ENCODE data around the gene SCN1B. TPM values are rescaled to one million over a fixed set of nuclear protein-coding genes. Genes with fewer than 3 reads are reported as not detected.

The SCN1B gene
- total and polyA plus RNA-seq, 2 of the 13 experiments (the other 11 are each of a cell fraction or from before 2014, with no cell fraction given) = 2.7 to 20.1 TPM

GRCh38 chr19:35075202-35076025 lies 45.1 kb downstream of the SCN1B start:
- Histone ChIP-seq H3K4me3 (replicated peaks in 1 of 3; ENCODE audit: insufficient read depth in 1 of 3, low read depth in 2 of 3, low read length in 3 of 3) (no peak overlapping the region), H4K20me1 (ENCODE audit: insufficient read depth, low read length) (no peaks in the 10 kb centered on the region), H3K36me3 (replicated peaks in 1 of 2; ENCODE audit: control insufficient read depth in 1 of 2, insufficient read depth in 2 of 2, low read length in 2 of 2) (no peaks in the 10 kb centered on the region), H3K9me3 (ENCODE audit: low read length) (peaks cover 5% of the 10 kb centered on the region), H3K27me3 (ENCODE audit: control insufficient read depth in 1 of 2, insufficient read depth in 2 of 2, low read length in 2 of 2) (peaks cover 16 to 61% of the 10 kb centered on the region in 2 experiments), H3K27ac (ENCODE audit: extremely low read length, insufficient read depth, low read length) (no peak overlapping the region), H2AFZ (ENCODE audit: low read length) (no peak overlapping the region), H3K9ac (ENCODE audit: insufficient read depth, low read depth, low read length) (no peak overlapping the region), H3K4me1 (ENCODE audit: insufficient read depth, low read length) (no peaks in the 10 kb centered on the region), H3K79me2 (ENCODE audit: insufficient read depth, low read length) (no peaks in the 10 kb centered on the region), H3K4me2 (ENCODE audit: low read depth, low read length) (no peak overlapping the region)
- in situ Hi-C loops (cut with HindIII; ENCODE audit: extremely low pct_ligation_motif_present, low pct_unique_long_range_greater_than_20kb) = no loop called here
- FAIRE-seq (no peak), ATAC-seq (no peak), DNase-seq (ENCODE audit: low spot score) (no peak)
- POLR2A ChIA-PET = no interaction called here
- no TSS peak for BruUV-seq (replicated peaks)
- 41% methylated on average over 13 of the region's 21 CpGs for WGBS (ENCODE audit: low lambda C conversion rate)
- CTCF ChIA-PET (ENCODE audit: low intra/inter-chr PET ratio, low total read pairs) = no interaction called here
- TF ChIP-seq PTBP1 (IDR thresholded peaks at IDR 0.05; ENCODE audit: low read depth, low read length, poor library complexity, severe bottlenecking) (no peak), ZNF460 (CRISPR knock-in tag; IDR thresholded peaks at IDR 0.05; ENCODE audit: borderline replicate concordance) (no peak), KIAA2018 (CRISPR knock-in tag; IDR thresholded peaks at IDR 0.05; ENCODE audit: borderline replicate concordance) (no peak), REST (IDR thresholded peaks at IDR 0.05; ENCODE audit: borderline replicate concordance in 1 of 2, low read depth in 1 of 2, low read length in 2 of 2) (no peak), KLF13 (CRISPR knock-in tag; IDR thresholded peaks at IDR 0.05) (no peak)
- TF ChIP-seq, protein P1, sequence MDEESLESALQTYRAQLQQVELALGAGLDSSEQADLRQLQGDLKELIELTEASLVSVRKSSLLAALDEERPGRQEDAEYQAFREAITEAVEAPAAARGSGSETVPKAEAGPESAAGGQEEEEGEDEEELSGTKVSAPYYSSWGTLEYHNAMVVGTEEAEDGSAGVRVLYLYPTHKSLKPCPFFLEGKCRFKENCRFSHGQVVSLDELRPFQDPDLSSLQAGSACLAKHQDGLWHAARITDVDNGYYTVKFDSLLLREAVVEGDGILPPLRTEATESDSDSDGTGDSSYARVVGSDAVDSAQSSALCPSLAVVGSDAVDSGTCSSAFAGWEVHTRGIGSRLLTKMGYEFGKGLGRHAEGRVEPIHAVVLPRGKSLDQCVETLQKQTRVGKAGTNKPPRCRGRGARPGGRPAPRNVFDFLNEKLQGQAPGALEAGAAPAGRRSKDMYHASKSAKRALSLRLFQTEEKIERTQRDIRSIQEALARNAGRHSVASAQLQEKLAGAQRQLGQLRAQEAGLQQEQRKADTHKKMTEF (CRISPR knock-in tag; IDR thresholded peaks at IDR 0.05) = no peak
- intact Hi-C loops (cut with micrococcal nuclease; ENCODE audit: unreplicated experiment) = no loop called here
